Muscle of back (tissue), 11 donors: ENCODE data around the gene GFPT1. TPM values are rescaled to one million over a fixed set of nuclear protein-coding genes. Genes with fewer than 3 reads are reported as not detected.

Experiments used
- DNase-seq, 3 donors: peaks; one replicate each; pipeline versions ENCODE4 v3.0.0 to v3.0.0-alpha.2; 2013
- polyA plus RNA-seq, 10 donors: library from polyadenylated mRNA; unstranded; fragments of 120-200 nt; gene quantifications; one replicate each; pipeline ENCODE4 v1.2.1, GENCODE V29; 2013; ENCODE audit not compliant: insufficient read length in 10 of 10

GFPT1 gene
- polyA plus RNA-seq, 10 donors: 30.4 to 42.2 (median 34.4) TPM

DNA sequence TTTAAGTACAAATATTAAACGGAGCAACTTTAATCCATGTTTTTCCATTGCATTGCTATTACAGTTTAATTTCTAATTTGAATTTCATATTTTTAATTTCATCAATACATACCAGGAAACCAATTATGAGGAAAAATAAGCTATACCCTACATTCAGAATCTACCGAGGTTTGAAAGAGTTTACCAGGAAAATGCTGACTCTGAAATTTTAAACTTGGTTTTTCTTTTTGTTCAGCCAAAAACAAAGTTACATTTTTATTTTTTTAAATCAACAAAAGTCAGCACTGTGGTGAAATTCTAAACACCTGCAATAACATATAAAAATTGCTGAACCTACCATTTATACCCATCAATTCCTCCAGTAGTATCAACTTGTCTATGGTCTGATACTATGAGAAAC, 53.7 kb downstream of the GFPT1 start:
- no peak for DNase-seq

DNA sequence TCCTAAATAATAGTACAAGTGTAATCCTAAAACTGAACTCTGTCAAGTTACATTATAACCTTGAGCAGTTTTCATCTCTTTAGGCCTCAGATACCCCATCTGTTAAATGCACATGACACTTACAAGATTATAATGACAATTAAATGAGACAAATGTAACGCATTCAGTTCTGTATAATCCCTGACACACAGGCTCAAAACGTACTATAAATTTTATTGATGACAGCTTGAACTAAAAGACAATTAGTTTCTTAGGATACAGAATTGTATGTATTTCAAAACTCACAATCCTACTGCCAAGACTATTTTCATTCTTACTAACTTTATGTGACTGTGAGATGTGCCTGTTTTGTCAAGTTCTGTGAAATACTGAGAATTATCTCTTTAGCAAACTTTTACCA, 56.2 kb downstream of the GFPT1 start:
- DNase-seq: no peak

DNA sequence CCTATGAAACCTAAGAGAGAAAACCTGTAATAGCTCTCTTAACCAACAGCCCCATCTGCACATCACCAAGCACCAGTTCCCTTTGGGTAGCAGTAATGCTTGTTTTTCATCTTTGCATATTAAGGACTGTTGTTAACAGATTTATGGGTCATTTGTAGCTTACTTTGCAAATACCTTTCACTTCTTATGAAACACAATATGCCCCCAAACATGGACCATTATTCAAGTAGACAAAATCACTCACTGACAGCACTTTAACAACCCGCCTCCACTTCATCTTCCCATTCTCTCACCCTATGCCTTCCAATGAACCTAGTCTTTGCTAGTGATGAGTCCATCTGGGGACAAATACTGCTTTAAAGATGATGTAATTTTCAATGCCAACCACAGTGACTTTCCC, 64.4 kb downstream of the GFPT1 start:
- DNase-seq: no peak

DNA sequence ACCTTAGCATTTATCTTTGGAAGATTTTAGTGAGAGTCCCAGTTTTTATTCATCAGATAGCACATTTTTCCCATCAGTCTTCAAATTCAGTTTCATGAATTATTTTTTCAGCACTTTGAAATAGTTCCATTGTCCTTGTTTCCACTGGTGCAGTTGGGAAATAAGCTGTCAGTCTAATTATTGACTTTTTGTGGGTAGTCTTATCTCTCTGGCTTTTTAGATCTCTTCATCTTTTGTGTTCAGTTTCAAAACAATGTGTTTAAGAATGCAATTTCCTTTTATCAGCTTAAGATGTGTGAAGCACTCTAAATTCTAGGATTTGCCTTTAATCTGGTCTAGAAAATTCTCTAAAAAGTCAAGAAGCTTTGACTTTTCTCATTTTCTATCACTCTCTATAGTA, 70.5 kb downstream of the GFPT1 start:
- no peak for DNase-seq

DNA sequence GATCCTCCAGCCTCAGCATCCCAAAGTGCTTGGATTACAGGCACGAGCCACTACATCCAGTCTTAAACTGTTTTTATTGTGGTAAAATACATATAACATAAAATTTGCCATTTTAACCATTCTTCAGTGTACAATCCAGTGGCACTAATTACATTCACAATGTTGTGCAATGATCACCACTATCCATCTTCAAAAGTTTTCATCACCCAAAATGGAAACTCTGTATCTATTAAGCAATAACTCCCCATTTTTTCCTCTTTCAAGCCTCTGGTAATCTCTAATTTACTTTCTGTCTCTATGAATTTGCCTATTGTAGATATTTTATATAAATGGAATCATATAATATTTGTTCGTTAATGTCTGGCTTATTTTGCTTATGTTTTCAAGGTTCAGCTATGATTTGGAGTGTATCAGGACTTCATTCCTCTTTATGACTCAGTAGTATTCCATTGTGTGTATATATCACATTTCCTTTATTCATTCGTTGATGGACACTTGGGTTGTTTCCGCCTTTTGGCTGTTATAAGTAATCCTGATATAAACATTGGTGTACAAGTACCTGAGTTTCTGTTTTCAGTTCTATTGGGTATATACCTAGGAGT, 71.8 kb downstream of the GFPT1 start:
- DNase-seq: no peak

DNA sequence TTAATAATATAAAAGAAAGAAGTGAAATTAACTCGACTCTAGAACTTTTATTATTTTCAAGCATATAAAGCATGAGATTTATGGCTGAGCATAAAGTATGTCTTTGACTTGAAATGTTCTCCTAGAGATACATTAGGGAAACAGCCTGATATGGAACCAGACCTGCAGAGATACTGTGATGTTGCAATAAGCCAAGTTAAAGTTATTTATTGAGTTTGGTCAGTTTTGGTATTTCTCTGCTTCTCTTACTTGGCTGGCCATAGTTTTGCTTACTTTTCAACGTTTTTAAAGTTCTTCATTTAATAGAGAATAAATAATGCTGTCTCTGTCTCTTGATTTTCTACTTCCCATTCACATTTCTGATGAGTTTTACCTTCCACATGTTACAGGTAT, 76.0 kb downstream of the GFPT1 start:
- peak in 2 of 3 donors; percentile 17 to 56 for DNase-seq

DNA sequence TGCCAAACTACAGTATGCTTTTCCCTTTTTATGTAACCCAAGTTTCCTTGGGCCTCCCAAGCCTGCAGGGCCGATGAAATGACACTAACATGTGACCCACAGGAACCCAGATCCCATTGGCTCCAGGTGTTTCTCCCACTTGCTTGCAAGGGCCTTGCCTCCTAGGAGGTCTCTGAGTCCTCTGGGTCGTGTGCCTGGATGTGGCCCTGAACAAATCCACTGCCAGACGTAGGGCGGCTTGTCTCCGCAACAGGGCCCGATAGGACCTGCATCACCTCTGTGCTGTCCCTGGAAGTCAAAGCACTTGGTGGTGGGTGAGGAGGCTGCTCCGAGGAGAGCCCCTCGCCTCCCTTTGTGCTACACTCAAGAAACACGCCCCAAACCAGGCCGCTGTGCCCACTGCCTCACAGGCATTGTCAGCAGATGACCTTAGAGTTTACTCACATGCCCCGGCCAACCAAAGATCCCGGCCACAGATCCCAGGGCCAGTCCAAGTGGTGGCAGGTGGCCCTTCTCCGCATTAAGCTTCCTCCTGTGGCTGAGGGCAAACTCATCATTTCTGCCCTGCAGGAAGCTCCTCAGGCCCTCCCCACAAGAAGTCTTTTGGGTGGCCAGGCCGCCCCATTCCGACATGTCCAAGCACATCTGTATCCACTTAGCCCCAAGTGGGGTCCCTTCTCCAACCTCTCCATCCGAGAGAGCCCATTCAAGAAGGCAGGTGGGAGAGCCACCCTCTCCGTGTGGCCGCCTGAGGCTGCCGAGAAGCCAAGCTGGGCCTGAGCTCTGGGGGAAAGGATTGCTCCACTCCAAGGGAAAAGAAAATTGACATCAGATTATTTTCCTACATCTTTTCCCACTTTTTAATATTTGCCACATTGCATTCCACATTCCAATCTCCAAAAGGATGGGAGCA, 76.7 kb downstream of the GFPT1 start:
- peak in 1 of 3 donors; percentile 72 for DNase-seq

DNA sequence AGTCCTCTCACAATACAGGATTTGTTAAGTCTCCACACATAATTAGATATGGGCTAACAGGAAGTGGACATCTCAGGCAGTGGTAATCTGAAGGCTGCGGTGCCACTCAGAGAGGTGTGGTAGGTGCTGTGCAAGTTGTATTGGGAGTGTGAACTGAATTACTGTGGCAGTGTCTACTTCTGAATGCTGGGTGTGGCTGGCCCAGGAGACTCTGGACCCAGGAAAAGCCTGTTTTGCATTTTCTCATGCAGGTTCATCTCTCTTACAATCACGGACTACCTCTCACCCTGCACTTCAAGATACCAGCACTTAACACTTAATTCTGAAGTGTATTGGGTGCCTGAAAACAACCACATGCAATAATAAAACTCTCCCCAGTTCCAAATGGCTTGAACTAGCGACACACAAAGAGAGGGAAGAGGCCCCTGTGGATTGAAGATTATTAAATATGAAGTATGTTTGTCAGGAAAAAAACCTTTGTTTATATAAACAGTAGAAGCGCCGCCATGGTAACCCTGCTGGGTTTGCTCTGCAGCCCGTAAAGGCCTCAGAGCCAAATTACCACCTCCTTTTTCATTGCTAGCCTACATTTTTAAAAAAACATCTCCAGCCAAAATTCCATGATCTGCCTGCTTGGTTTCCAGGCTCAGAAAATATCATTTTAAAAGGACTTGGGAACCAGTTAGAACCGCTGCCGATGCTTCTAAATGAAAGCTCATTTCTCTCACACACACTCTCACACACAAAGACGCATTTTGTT, 77.5 kb downstream of the GFPT1 start:
- peak; percentile 86 to 96 (median 94) for DNase-seq

DNA sequence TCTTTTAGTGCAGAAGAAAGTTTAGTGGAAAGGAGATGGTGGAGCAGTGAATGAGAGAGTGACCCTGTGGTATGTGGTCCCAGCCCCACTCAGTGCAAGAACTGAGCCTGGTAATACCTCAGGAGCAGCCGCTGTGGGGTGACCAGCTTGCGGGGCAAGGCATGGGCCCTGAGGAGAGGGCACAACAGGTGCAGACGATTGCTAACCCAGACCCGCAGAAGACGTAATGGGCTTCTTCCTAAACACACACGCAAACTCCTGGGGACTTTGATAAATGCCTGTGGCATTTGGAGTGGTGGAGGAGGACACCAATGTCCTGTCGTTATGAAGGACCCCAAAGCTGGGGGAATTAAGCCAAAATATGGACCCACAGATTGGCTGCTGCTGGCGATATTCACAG, 78.7 kb downstream of the GFPT1 start:
- peak in 1 of 3 donors; percentile 43 for DNase-seq

DNA sequence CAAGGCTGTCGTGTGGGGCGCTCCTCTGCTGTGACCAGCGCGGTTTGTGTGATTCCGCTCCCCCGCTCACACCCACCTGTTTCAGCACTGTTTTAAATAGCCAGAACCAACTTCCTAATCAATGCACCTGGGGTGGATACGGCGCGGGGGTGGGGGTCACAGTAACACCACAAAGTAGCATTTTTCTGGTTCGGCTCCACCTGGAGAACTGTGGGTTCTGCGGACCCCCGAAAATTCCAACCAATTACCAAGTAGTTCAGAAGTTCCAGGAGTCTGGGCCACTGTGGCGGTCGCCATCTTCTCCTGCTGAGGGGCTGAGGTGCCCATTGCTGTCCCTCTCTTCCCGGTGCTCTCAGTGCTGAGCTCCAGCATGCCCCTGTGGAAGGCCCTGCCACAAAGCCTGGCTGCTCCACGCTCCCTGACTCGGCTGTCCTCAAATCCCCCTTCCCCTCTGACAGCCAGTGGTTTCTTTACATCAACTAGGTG, 79.4 kb downstream of the GFPT1 start:
- DNase-seq: no peak

DNA sequence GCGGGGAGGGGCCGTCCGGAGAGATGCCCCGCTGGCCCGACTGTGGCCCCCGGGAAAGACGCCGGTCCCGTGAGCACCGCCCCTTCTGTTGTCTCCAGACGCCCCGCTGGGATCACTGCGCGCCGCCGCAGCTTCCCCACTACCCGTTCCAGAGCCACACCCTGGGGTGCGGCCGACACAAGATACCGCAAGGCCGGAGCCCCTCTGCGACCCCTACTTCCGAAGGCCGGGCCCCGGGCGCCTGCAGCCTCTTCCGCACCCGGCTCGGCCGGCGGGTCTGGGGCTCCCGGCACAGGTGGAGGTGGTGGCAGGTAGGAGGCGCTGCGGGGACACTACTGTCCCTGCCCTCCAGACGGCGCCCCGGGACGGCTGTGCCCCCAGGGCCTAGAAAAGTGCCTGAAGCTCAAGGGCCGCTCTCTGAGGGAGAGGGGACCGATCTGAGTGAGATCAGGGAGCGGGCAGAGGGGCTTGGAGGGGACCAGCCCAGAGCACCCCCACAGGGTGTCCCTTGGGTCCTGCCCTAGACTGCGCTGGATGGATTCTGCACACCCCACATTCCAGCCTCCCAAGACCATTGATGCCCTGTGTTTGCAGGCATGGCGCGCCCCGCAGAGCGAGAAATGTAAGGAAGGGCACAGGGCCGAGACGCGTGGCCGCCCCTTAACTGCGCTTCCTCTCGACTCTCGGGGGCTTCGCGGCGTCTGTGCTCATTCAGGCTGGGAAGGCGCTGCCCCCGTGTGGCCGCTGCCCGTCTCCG, 80.0 kb downstream of the GFPT1 start:
- peak; percentile 82 to 97 (median 93) for DNase-seq

DNA sequence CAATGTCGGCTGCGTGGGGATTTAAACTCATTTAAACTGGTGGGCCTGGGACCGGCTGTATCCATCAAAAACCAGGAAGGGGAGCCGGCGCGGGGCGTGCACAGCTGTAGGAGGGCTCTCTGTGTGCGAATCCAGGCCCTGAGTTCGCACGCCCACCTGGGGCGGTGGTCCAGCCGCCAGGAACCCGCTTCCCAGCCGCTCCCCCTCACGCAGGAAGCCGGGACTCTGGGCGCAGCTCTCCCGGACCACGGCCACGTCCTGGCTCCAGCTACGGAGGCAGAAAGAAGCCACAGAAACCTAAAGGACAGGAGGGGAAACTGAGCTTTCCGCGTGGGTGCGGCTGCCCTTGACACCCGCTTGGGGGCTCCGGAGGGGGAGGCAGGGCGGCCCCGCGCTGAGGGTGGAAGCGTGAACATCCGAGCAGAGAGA, 80.6 kb downstream of the GFPT1 start:
- peak in 1 of 3 donors; percentile 92 for DNase-seq

DNA sequence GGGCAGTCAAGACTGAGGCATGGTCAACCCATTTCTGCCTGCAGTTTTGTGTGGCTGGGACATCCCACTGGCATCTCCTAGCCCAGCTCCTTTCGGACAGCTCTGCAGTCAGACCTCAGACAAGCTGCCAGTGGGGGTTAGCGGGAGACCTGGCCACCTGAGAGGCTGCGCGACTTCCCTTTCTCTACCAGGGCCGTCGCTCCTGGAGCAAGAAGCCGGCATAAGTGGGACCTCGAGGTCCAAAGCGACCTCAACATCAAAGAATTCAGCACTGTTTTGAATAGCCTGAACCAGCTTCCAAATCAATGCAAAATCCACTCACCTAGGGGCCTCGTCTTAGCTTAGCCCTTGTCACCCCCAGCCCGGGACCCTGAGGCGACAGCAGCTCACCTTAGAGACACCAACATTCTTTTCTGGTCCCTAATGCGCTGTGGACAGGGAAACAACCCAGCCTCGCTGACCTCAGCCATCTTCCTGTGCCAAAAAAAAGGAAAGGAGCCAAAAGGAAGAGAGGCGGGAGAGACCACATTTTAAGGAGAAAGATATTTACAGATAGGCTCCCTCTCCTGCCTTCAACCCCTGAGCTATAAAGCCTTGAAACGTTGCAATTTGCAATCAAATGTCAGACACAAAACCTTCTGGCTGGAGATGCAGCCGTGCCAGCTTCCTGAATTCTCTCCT, 81.2 kb downstream of the GFPT1 start:
- DNase-seq: no peak

DNA sequence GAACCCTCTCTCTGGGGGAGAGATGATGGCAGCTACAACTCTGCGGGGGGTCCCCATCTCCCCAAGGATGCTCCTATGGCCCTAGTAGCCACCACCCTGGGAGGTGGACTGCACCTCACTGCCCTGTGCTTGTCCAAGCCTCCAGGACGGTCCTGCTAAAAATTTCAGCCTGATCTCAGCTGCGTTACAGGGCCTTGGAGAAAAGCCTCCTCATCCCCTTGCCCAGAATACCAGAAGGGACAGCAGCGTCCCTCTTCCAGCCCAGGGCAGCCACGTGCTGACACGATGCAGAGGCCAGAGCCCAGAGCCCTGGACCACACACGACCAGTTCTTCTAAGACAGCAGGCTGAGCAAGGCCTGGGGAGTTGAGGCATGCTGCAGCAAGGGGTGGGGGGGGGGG, 81.9 kb downstream of the GFPT1 start:
- no peak for DNase-seq

DNA sequence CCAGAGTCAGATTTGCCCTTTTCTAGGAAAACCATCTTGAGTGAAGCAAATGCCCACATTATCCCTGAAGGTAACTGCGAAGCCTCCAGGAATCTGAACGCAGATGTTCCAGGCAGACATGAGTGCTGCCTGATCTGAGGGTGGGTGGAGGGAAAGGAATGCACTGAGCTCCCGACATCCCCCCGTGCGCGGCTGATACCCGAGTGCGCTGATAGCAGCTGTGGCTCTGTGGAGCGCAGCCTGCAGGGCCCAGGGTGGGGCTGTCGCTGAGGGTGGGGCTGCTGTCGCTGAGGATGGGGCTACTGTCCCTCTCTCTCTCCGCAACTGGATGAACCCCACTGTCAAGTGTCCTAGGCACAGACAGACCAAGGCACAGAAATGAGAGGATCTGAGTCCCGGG, 82.4 kb downstream of the GFPT1 start:
- DNase-seq: peak in 1 of 3 donors; percentile 45

DNA sequence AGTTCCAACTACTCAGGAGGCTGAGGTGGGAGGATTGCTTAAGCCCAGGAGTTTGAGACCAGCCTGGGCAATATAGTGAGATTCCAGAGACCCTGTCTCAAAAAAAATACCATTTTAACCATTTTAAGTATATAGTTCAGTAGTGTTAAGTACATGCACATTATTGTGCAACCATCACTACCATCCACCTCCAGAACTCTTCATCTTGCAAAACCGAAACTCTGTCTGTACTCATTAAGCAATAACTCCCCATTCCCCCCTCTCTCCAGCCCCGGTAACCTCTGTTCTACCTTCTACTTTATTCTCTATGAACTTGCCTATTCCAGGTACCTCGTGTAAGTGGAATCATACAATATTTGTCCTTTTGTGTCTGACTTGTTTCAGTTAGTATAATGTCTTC, 86.4 kb downstream of the GFPT1 start:
- no peak for DNase-seq

DNA sequence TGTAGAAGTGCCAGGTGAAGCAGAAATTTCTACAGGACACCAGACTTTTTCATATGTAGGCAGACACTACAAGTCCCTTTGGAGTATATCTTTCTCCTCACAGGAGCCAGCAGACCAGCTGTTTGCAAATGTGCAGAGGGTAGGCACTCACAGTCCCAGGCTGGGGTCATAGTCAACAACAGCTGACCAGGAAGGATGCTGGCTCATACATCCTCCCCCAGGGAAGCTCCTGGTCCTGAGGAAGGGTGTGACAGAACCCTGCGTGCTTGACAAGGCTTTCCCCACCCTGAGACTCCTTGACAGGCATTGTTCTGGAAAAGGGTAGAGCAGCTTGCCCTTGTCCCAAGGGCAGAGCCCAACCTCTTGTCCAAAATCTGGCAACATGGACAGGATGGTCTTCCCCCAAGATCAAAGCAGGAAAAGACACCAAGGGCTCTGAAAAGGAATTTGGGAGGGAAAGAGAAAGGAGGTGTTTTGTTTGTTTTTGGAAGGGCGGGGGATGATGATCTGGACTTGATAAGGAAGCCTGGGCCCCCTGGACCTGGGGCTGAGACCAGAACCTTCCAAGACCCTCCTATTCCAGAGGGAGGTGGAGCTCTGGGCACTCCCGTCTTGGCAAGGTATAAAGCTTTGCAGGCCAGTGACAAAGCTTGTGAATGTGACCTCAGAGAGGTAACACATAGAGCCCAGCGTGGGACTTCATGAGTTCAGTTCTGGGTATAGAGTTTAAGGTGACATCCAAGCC, 87.1 kb downstream of the GFPT1 start:
- no peak for DNase-seq

DNA sequence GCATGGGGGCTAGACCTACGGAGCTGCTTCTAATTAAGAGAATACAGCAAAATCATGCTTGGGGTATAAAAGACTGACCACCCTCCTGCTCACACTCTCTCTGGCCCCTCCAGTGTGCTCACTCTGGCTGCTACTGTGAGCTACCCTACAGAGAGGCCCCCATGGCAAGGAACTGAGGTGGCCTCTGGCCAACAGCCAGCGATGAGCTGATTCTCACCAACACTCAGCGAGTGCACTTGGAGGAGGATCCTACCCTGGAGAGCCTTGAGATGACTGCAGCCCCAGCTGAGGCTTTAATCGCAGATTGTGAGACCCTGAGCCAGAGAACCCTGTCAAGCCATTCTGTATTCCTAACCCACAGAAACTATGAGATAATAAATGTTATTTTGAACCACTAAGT, 88.2 kb downstream of the GFPT1 start:
- peak in 1 of 3 donors; percentile 61 for DNase-seq

DNA sequence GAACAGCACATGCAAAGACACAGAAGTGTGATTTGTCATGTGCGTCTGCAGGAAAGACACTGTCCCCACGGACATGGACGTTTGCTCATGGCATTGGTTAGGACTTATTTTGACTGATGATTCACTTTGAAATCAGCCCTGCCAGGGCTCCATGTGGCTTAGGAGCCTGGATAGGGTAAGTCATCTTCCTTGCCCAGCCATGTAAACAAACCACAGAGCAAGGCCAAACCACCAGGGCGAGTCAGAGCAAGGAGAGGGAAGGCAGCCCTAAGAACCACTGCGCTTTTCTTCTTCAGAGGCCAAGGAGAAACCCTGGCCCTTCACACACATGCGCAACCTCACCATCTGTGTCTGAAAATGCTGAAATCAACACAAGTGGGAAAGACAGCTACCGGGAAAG, 88.8 kb downstream of the GFPT1 start:
- DNase-seq: peak in 1 of 3 donors; percentile 79

DNA sequence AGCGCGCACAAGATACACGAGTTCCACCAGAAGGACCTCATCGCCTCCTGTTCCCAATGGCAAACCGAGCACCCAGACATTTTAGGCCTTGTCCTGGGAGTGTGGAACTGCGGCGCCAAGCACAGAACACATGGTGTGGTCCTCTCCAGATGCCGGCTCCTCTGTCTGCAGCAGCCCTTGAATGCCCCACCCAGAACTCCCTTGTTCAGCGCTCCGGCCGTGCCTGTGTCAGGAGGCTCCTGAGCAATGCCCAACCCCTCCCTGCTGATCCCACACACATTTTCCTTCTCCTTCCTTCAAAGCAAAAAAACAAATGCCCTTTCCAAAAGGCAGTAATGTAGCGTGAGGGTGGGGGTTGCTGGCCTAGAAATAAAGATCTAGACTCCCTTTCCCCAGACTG, 89.8 kb downstream of the GFPT1 start:
- no peak for DNase-seq
